Measurements from ENCODE around the gene SASH1.

DNA sequence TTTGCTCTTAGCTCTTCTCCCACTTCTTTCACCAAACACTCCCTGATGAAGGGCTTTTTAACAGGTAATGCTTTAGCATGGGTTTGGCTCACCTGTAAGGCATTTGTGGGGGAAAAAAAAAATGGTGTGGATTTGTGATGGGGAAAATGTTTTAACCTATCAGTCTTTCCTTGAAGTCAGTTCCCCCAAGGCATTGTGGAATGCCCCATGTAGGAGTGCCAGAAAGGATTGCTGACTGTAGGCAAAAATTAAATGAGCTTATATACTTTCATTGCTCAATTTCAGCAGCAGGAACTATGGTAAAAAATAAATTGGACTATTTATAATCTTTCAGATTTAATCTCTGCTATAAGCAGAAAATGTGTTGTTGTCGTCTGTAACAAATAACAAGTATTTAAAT is 10.6 kb upstream of the SASH1 start:
- TF ChIP-seq, protein P1, sequence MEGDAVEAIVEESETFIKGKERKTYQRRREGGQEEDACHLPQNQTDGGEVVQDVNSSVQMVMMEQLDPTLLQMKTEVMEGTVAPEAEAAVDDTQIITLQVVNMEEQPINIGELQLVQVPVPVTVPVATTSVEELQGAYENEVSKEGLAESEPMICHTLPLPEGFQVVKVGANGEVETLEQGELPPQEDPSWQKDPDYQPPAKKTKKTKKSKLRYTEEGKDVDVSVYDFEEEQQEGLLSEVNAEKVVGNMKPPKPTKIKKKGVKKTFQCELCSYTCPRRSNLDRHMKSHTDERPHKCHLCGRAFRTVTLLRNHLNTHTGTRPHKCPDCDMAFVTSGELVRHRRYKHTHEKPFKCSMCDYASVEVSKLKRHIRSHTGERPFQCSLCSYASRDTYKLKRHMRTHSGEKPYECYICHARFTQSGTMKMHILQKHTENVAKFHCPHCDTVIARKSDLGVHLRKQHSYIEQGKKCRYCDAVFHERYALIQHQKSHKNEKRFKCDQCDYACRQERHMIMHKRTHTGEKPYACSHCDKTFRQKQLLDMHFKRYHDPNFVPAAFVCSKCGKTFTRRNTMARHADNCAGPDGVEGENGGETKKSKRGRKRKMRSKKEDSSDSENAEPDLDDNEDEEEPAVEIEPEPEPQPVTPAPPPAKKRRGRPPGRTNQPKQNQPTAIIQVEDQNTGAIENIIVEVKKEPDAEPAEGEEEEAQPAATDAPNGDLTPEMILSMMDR (IDR thresholded peaks at IDR 0.05; ENCODE audit: borderline replicate concordance, extremely low read depth, low read length, poor library complexity, severe bottlenecking), result no peak
- no peak for TF ChIP-seq EZH2 (IDR thresholded peaks at IDR 0.05; ENCODE audit: borderline replicate concordance, low read depth, low read length, severe bottlenecking)
